Liver (tissue), 9 donors: ENCODE data around the gene LRRC45. TPM values are rescaled to one million over a fixed set of nuclear protein-coding genes. Genes with fewer than 3 reads are reported as not detected.
A peak's percentile ranks its signal among the peaks of the same experiment; 100 is the strongest.

Experiments
- DNase-seq: peaks from one replicate; pipeline ENCODE4 v3.0.0-alpha.2; 2017; ENCODE audit warnings: low spot score
- H3K27ac ChIP-seq, 2 donors: one replicate each; pipeline ENCODE4 v1.7.0; 2013; ENCODE audit warnings: inconsistent platforms in 2 of 2, low read length in 2 of 2, control low read depth in 1 of 2, low read depth in 1 of 2, mild to moderate bottlenecking in 1 of 2
- H3K27me3 ChIP-seq, 4 donors: one replicate each; pipeline versions ENCODE4 v1.6.1 to v1.7.0; 2013; ENCODE audit warnings: low read length in 3 of 4, inconsistent platforms in 1 of 4, mild to moderate bottlenecking in 1 of 4, moderate library complexity in 1 of 4; ENCODE audit not compliant: control insufficient read depth in 4 of 4, insufficient read depth in 4 of 4
- H3K36me3 ChIP-seq, 4 donors: one replicate each; pipeline versions ENCODE4 v1.6.1 to v1.7.0; 2013; ENCODE audit warnings: low read length in 3 of 4, mild to moderate bottlenecking in 3 of 4, low read depth in 1 of 4, moderate library complexity in 1 of 4; ENCODE audit not compliant: control insufficient read depth in 4 of 4, insufficient read depth in 3 of 4
- H3K4me1 ChIP-seq, 4 donors: one replicate each; pipeline versions ENCODE4 v1.6.1 to v1.7.0; 2013; ENCODE audit warnings: low read length in 3 of 4, mild to moderate bottlenecking in 3 of 4, moderate library complexity in 1 of 4; ENCODE audit not compliant: control insufficient read depth in 4 of 4, insufficient read depth in 4 of 4
- H3K4me3 ChIP-seq, 3 donors: one replicate each; pipeline versions ENCODE4 v1.6.1 to v1.7.0; 2013; ENCODE audit warnings: low read length in 3 of 3, control low read depth in 1 of 3, low read depth in 1 of 3, mild to moderate bottlenecking in 1 of 3
- H3K9ac ChIP-seq, 2 donors: one replicate each; pipeline ENCODE4 v1.7.0; 2013; ENCODE audit warnings: low read length in 2 of 2, mild to moderate bottlenecking in 2 of 2, moderate library complexity in 2 of 2, control low read depth in 1 of 2, low read depth in 1 of 2
- H3K9me3 ChIP-seq, 4 donors: one replicate each; pipeline versions ENCODE4 v1.6.1 to v1.7.0; 2013; ENCODE audit warnings: low read length in 3 of 4; ENCODE audit not compliant: control insufficient read depth in 4 of 4
- ATF3 ChIP-seq: IDR thresholded peaks from 2 replicates; pipeline ENCODE4 v1.6.1; 2016; ENCODE audit warnings: antibody characterized with exemption
- CTCF ChIP-seq: fragments of 150-350 bp; IDR thresholded peaks from 2 replicates; pipeline ENCODE4 v1.5.1; 2017; ENCODE audit warnings: improper control_type of control experiment, low read depth, low read length; ENCODE audit not compliant: missing input control
- EGR1 ChIP-seq, 2 donors: IDR thresholded peaks; 2 replicates each; pipeline ENCODE4 v1.6.1; 2016 to 2018; ENCODE audit warnings: antibody characterized with exemption in 2 of 2, low read depth in 2 of 2
- FOXA1 ChIP-seq: IDR thresholded peaks from 2 replicates; pipeline ENCODE4 v1.6.1; 2016; ENCODE audit warnings: antibody characterized with exemption
- FOXA2 ChIP-seq: IDR thresholded peaks from 2 replicates; pipeline ENCODE4 v1.6.1; 2016; ENCODE audit warnings: antibody characterized with exemption
- HNF4A ChIP-seq, 2 donors: conservative IDR thresholded peaks; 2 replicates each; pipeline ENCODE4 v1.6.1; 2016; ENCODE audit warnings: antibody characterized with exemption in 2 of 2, mild to moderate bottlenecking in 2 of 2
- HNF4G ChIP-seq: IDR thresholded peaks from 2 replicates; pipeline ENCODE4 v1.6.1; 2016; ENCODE audit warnings: antibody characterized with exemption
- JUND ChIP-seq, 2 donors: IDR thresholded peaks; 2 replicates each; pipeline ENCODE4 v1.6.1; 2016; ENCODE audit warnings: antibody characterized with exemption in 2 of 2
- MAX ChIP-seq: IDR thresholded peaks from 2 replicates; pipeline ENCODE4 v1.6.1; 2016; ENCODE audit warnings: antibody characterized with exemption
- NR2F2 ChIP-seq: IDR thresholded peaks from 2 replicates; pipeline ENCODE4 v1.6.1; 2016; ENCODE audit warnings: antibody characterized with exemption
- RAD21 ChIP-seq, 2 donors: IDR thresholded peaks; 2 replicates each; pipeline ENCODE4 v1.6.1; 2016; ENCODE audit warnings: antibody characterized with exemption in 2 of 2, mild to moderate bottlenecking in 2 of 2
- REST ChIP-seq: IDR thresholded peaks from 2 replicates; pipeline ENCODE4 v1.6.1; 2016; ENCODE audit warnings: antibody characterized with exemption, mild to moderate bottlenecking
- RXRA ChIP-seq, 2 donors: IDR thresholded peaks; 2 replicates each; pipeline ENCODE4 v1.6.1; 2017 to 2018; ENCODE audit warnings: antibody characterized with exemption in 2 of 2, mild to moderate bottlenecking in 1 of 2
- SP1 ChIP-seq: IDR thresholded peaks from 2 replicates; pipeline ENCODE4 v1.6.1; 2018; ENCODE audit warnings: antibody characterized with exemption, mild to moderate bottlenecking
- TAF1 ChIP-seq: conservative IDR thresholded peaks from 2 replicates; pipeline ENCODE4 v1.6.1; 2016; ENCODE audit warnings: antibody characterized with exemption, mild to moderate bottlenecking
- YY1 ChIP-seq: IDR thresholded peaks from 2 replicates; pipeline ENCODE4 v1.6.1; 2016; ENCODE audit warnings: antibody characterized with exemption, mild to moderate bottlenecking
- ZBTB33 ChIP-seq: IDR thresholded peaks from 2 replicates; pipeline ENCODE4 v1.6.1; 2016; ENCODE audit warnings: antibody characterized with exemption
- WGBS: extraction: QIAGEN DNeasy Blood & Tissue Kit; methylation state at CpG from one replicate; pipeline ENCODE4 v1.1.7; 2013; 5-methylcytosine and 5-hydroxymethylcytosine counted together
- polyA plus RNA-seq, 2 donors: library from polyadenylated mRNA; stranded (reverse) in 1 of 2; unstranded in 1 of 2; fragments of 200-250 nt in 1 of 2; fragments of >200 nt in 1 of 2; fragmentation: Nextera tagmentation in 1 of 2; extraction: Ambion mirVana in 1 of 2; gene quantifications; one replicate each; pipeline versions ENCODE4 v1.2.1 to v1.2.3, GENCODE V29; 2013 to 2015
- total RNA-seq, 2 donors: library from RNA; depleted of rRNA; stranded (reverse); fragments of >200 nt; gene quantifications; one replicate each; pipeline ENCODE4 v1.2.3, GENCODE V29; 2014
- donor health status: healthy.
- donor health status: healthy.
- donor health status: healthy.
- donor health status: healthy.
- donor health status: healthy.

LRRC45 gene
- total and polyA plus RNA-seq, 4 donors, result 4.0 to 14.1 (median 7.0) TPM

- Histone ChIP-seq H3K9me3 (no peaks in the 10 kb centered on the region), H3K9ac (peak overlapping the region; percentile 6 to 55), H3K27me3 (no peaks in the 10 kb centered on the region), H3K27ac (peak overlapping the region; percentile 15 to 60), H3K36me3 (no peaks in the 10 kb centered on the region), H3K4me1 (peaks cover 17 to 59% (median 41%) of the 10 kb centered on the region in 4 donors), H3K4me3 (peak overlapping the region in 2 of 3 donors; percentile 64 to 80)
- WGBS, result 21% methylated on average over 25 of the region's 25 CpGs
- TF ChIP-seq SP1, result no peak
- peak; percentile 93 to 97 for TF ChIP-seq RAD21 (IDR thresholded peaks at IDR 0.05)
- no peak for TF ChIP-seq JUND (IDR thresholded peaks at IDR 0.05)
- TF ChIP-seq REST, result no peak
- TF ChIP-seq CTCF, result peak; percentile 80
- peak; percentile 63 for DNase-seq
Observed at GRCh38 chr17:82021107-82021899, 1.8 kb upstream of the LRRC45 start.

GRCh38 chr17:82021900-82022309 is 1.2 kb upstream of the LRRC45 start:
- H3K27me3 ChIP-seq, result no peaks in the 10 kb centered on the region
- peak overlapping the region; percentile 60 to 61 for H3K27ac ChIP-seq
- DNase-seq, result no peak
- peak overlapping the region; percentile 64 to 80 (median 67) for H3K4me3 ChIP-seq
- no peaks in the 10 kb centered on the region for H3K36me3 ChIP-seq
- H3K9me3 ChIP-seq, result no peaks in the 10 kb centered on the region
- WGBS, result 6% methylated on average over 10 of the region's 10 CpGs
- peaks cover 18 to 63% (median 44%) of the 10 kb centered on the region in 4 donors for H3K4me1 ChIP-seq
- peak overlapping the region; percentile 55 to 70 for H3K9ac ChIP-seq
- TF ChIP-seq REST (no peak), FOXA1 (no peak), ATF3 (no peak), JUND (IDR thresholded peaks at IDR 0.05) (no peak), SP1 (no peak), NR2F2 (no peak), RXRA (IDR thresholded peaks at IDR 0.05) (no peak), YY1 (no peak), HNF4G (no peak), MAX (no peak), CTCF (no peak), TAF1 (no peak), ZBTB33 (no peak), HNF4A (conservative IDR thresholded peaks at IDR 0.05) (no peak), FOXA2 (no peak), EGR1 (IDR thresholded peaks at IDR 0.05; ENCODE audit: low read depth in 2 of 2) (no peak)
